HCEC 1CT (cell line): Measurements from ENCODE around the gene TRPM2.
"Not testable (repeated sequence)": the region's sequence is repeated elsewhere in the genome, so short reads cannot be mapped to it uniquely, and the experiment has no call there.

Experiments used
- DNase-seq: peaks from one replicate; pipeline ENCODE4 v3.0.0-alpha.2; 2017

Gene TRPM2

DNA sequence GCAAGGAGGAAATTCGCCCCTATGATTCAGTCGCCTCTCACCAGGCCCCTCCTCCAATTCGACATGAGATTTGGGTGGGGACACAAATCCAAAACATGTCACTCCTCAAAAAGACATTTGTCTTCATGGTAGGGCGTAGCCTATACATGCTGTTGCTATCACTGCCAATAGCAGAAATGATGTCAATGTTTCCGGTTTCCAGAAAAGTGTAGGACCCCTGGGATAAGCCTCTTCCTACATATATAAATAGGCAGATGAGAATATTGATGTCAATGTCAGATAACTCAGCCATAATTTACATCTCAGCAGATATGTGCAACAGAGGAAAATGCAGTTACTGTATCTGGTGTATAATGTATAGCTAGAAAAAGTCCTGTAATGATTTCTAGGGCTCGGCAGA lies 118.6 kb downstream of the TRPM2 start:
- DNase-seq: no peak

DNA sequence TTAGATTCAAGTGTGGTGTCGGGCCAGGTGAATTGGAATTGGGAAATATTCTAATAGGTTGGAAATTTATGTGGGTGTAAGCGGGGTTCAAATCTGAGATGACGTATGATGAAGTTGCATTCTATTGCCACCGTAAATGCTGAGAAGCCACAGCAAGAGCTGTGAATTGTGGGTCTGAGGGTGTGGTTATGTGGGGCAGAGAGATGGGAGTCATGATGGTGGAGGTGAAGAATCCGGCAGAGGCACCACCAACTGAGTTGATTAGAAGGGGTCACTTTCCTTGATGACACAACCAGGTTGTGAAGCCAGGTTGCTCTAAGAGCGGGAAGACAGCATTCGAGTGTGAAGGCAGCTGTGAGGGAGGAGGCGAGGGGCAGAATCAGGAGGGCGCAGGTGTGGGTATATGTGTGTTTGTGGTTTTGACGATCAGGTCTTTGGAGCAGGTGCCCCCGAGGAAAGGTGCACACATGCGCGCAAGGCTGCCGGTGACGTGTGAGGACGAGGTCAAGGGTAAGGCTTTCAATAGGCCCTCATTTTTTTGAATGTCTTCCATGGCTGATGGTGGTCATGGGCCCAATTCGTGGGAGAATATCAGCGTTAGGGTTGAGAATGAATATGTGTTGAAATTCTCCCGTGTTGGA lies 120.6 kb downstream of the TRPM2 start:
- no peak for DNase-seq

DNA sequence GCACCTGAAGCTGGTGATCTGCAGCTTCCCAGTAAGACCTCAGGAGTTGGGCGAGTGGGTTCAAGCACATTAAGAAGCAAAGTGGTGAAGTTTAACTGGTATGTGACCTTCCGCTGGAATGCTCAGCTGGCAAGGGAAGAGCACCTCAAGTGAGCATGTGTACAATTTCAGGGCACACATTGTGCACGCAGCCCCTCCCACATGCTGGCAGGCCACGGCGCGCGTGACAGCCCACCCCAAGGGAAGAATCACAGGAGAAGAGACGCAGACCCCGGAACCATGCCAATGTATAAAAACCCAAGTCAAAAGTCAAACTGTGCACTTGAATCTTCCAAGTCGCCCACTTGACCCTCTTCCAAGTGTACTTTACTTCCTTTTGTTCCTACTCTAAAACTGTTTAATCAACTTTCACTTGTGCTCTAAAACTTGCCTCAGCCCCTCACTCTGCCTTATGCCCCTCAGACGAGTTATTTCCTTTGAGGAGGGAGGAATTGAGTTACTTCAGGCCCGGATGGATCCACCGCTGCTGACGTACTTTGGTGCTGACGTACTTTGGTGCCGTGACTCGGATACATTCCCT lies 121.9 kb downstream of the TRPM2 start:
- no peak for DNase-seq

DNA sequence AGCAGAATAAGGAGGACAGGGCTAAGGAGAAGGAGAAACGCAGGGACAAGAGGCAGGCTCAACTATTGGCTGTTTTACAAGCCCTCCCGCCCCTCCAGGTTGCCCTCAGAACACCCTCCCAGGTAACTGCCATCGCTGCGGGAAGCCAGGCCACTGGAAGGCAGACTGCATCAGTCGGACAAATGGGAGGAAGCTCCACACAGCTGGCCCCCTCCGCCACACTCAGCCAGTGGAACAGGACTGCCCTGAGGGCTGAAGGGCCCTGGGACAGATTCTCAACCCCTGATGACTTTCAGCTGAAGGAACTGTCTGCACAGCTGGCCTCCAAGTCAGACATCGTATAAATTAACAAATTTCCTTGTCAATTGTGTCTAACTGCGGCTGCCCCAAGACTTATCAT lies 123.7 kb downstream of the TRPM2 start:
- DNase-seq: no peak

DNA sequence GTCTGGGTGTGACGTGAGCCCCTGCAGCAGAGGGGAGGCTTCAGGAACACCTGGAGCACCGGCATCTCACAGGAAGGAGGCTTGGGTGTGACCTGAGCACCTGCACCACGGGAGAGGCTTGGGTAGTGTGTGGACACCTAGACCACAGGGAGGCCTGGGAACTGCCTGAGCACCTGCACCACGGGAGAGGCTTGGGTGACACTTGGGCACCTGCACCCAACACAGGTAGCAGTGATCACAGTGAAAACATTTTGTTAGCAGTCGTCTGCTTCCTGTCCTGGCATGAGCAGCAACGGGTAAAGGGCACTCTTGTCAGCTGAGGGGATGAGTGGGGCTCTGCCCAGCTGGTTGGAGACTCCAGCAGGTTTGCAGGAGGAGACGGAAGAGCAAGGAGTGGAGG lies 124.3 kb downstream of the TRPM2 start:
- no peak for DNase-seq

DNA sequence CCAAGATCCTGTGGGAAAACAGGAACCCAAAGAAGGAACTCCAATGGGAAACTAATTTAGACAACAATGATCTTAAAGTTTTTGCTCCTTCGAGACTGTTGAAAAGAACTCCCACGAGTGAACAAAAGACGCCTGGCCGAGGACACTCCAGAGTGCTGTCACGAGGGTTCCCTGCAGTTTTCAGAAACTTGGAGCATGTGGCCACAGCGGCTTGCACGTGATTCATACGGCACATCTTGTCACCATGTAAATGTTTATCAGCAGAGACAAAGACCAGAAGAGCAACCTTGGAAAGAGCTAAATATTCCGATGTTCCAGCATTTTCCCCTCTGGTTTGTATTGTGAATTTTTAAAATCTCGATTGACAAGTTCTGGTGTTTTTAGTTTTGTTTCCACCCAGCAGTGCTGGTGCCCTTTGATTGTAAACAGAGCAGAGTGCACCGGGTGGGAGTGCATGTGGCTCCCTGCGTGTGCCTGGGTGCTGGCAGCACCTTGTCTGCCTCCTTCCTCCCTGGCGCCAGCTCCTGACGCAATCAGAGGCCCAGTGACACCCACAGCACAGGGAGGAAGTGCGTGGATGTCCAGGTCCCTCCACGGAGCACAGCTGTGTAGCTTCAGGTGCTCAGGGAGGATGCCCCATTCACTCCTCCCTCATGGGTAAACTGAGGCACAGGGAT lies 124.8 kb downstream of the TRPM2 start:
- DNase-seq: no peak

DNA sequence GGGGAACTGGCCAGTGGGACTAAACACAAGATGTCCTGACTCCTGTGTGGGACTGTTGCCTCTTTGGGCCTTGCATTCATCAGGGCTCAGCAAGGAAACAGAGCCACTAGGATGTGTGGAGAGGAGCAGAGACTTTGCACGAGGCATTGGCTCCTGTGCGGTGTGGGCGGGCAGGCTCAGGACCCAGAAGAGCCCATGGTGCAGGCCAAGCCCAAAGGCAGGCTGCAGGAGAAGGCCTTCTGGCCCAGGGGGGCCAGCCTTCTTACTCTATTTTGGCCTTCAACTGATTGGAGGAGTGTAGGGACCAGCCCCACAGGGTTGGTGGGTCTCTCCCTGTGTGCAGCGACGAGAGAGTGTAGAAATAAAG lies 125.4 kb downstream of the TRPM2 start:
- DNase-seq: no peak

DNA sequence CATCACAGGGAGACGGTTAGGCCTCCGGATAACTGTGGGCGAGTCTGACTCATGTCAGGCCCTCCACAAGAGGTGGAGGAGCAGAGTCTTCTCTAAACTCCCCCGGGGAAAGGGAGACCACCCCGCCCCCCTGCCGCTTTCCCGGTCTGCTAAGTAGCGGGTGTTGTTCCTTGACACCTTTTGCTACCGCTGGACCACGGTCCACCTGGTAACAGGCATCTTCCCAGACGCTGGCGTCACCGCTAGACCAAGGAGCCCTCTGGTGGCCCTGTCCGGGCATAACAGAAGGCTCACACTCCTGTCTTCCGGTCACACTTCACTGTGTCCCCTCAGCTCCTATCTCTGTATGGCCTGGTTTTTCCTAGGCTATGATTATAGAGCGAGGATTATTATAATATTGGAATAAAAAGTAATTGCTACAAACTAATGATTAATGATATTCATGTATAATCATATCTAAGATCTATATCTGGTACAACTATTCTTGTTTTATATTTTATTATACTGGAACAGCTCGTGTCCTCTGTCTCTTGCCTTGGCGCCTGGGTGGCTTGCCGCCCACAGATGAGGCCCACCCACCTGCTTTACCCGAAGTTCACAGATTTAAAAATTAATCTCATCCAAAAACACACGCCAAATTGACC lies 126.3 kb downstream of the TRPM2 start:
- DNase-seq: not testable (repeated sequence)

DNA sequence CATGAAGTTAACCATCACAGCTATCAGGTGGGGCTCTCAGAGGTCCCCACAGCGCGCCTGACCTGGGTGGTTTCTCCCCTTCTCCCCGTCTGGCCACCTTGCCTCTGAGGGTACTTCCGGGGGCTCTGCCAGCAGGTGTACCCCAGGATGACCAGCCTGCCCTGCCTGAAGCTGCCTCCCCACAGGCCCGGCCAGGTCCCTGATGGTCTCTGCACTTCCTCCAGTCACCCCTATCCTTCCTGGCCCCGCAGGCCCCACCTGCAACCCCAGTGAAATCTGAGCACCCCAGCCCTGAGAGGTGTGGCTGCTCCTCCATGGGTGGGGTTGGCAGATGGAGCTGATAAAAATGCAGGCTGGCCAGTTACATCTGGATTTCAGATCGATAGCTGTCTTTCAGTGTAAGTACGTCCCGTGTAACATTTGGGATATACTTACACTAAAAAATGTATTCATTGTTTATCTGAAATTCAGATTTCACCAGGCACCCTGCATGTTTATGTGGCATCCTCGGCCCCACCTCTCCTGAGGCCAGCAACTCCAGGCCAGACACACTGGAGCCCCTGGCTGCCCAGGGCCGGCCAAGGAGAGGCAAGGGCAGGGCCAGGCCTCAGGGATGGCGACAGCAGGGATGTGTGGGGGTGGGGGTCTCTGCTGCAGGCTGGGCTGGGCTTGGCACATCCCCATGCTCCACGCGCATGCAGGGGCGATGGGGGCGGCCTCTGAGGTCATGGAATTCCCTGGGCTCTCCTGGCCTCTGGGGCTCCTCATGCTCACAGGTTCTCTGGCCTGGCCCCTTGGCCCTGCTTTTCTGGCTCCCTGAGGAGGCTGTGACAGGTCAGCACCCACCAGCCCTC lies 127.0 kb downstream of the TRPM2 start:
- no peak for DNase-seq

DNA sequence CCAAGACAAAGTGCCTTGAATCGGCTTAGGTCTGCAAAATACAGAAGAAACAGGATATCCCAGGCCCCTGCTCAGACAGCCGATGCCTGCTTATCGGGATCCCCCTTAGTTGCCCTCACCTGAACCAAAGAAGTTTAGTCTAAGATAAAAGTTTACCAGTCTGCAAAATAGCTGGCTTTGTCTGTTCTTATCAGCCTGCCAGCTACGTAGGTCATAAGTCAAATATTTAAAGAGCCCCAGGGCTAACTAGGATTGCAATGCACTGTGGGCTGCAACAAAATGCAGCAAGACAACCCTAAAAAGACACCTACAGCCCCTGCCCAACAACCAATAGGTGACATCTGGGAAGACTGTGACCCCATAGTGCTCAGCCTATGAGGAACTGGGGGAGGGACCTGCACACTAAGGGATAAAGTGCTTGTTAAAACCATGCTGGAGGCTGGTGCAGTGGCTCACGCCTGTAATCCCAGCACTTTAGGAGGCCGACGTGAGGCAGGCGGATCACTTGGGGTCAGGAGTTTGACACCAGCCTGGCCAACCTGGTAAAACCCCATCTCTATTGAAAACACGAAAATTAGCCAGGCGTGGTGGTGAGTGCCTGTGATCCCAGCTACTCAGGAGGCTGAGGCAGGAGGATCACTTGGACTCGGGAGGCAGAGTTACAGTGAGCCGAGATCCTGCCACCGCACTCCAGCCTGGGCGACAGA lies 129.3 kb downstream of the TRPM2 start:
- DNase-seq: no peak

DNA sequence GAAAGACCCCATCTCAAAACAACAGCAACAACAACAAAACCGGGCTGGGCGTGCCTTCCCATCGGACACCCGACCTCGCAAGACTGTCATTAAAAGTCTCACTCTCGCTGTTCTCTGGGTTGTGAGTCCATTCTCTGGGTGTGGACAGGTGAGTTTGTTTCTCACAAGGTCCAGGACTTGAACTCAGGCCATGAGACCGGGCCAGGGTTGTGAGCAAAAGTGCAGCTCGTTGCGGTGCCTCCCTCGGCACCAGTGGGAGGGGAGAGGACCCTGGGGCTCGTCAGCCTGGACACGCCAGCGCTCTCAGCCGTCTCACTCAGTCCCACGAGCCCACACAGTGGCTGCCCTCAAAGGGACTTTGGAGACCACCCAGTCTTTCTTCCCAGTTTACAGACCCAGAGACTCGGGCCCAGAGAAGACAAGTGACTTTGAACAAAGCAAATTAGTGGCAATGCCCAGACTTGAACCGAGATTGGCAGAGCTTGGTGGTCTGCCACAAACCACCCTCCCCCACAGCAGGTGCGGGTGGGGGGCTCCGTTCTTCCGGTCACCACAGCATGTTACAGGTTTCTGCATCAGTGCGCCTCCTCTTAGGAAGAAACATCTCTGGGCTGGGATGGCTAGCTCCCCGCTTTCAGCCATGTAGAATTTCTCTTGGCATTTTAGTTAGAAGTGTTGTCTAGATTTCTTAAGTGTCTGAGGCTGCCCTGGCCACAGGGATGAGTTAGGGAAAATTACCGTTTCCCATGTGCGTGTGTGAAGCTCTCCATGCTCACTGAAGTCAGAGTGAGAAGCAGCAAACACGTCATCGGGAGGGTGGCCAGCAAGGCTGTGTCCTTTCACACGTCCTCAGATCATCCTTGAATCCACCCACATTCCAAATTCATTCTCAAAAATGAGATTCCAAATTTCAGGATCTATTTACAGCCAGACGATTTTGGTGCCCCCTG lies 130.1 kb downstream of the TRPM2 start:
- no peak for DNase-seq

DNA sequence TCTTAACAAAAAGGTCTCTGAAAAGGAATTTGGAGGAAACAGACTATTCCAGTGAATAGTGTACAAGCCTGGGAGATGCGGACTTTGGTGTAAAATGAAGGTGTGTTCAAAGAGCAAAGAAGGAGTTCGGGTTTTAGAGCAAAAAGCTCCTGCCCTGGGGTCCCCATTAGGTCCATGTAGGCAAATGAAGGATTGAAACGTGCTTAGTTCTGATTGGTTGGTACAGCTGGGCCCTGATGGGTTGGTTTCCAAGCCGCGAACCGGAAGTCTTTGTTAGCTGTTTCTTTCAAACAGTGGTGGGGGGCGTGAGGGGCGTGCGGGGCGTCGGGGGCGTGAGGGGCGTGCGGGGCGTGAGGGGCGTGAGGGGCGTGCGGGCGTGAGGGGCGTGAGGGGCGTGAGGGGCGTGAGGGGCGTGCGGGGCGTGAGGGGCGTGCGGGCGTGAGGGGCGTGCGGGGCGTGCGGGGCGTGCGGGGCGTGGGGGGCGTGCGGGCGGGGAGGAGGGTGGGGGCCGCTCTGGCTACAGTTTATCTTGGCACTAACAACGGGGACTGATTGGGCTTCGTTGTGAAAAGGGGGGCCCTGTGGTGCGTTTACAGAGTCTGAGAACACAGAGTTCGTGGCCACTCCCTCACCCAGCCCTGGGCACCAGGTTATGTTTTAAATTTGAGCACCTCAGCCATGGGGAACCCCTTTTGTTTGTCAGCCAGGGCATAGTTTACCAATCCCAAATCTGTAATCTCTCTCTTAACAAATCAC lies 131.3 kb downstream of the TRPM2 start:
- DNase-seq: no peak

DNA sequence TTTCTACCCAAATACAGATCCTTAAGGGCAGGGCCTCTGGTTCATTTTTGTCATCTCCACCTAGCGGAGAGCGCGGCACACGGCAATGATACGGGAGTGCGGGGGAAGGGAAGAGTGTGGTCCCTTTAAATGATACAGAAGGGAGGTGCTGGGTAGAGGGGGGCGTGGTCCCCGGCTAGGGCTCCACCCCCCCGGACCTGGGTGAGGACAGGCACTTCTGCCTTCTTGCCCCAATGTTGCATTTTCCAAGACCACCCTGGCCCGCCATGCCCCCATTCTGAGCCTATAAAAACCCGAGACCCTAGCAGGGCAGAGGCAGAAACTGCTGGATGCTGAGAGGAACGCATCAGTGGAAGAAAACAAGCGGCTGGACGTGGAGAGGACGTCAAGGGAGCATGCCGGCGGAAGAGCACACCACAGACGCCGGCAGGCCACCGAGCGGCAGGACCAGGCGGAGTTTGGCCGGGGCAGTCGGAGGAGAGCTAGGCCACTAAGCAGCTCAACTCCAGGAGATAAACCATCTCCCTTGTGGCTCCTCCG lies 131.9 kb downstream of the TRPM2 start:
- peak; percentile 35 for DNase-seq

DNA sequence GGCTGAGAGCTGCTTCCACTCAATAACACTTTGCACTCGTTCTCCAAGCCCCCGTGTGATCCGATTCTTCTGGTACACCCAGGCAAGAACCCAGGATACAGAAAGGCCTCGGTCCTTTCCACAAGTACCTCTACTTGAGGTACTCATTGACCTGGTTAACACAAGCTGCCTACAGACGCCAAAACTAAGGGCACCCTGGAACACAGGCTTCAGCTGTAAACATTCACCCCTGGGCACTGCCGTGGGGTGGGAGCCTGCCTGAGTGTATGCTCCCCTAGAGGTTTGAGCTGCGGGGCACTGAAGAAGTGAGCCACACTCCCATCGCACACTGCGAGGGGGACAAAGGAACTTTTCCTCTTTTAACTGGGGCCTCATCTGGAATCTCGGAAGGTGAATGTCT lies 132.4 kb downstream of the TRPM2 start:
- no peak for DNase-seq

DNA sequence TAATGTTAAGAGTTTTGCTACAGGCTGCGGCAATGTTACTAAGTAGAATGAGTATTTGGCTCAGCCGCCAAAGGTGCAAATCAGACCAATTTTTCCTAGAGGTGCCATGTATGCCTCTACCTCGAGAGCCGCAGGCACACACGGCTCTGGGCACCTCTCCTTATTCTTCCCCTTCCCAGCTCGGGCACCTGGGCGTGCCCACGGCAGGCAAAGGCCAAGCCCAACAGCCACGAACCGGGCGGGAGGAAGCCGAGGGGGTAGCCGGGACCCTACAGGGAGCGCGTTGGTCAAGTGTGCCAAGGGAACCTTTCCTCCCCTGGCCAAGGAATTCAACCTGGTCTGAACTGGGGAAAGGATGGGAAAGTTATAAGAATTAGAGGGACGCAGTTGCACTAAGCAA lies 132.9 kb downstream of the TRPM2 start:
- no peak for DNase-seq

DNA sequence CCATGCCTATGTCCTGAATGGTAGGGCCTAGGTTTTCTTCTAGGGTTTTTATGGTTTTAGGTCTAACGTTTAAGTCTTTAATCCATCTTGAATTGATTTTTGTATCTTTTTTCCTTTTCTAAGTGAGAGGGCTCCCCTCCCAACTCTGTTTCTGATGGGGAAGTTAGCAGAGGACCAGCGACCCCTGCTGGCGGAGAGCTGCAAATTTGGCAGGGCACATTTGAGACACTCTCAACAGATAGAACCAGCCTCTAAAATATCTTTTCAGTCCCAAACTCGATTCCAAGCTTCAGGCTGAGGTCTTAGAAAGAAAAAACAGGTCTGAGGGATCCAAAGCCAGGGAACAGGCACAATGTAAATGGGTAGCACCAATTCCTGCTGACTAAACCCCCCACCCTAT lies 134.4 kb downstream of the TRPM2 start:
- DNase-seq: peak; percentile 22

DNA sequence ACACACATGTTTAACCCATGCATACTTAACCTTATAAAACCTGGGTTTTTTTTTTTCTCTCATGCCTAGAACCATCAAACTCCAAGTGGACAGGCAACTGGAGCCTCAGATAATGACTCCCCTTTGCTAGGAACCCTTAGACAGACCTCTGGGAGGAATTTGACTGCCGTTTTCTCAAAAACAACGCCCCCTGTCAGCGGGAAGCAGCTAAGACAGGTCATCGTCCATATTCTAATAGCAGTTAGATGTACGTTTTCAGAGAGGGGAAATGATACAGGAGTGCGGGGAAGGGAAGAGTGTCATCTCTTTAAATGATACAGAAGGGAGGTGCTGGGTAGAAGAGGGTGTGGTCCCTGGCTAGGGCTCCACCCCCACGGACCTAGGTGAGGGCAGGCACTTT lies 136.5 kb downstream of the TRPM2 start:
- DNase-seq: no peak

DNA sequence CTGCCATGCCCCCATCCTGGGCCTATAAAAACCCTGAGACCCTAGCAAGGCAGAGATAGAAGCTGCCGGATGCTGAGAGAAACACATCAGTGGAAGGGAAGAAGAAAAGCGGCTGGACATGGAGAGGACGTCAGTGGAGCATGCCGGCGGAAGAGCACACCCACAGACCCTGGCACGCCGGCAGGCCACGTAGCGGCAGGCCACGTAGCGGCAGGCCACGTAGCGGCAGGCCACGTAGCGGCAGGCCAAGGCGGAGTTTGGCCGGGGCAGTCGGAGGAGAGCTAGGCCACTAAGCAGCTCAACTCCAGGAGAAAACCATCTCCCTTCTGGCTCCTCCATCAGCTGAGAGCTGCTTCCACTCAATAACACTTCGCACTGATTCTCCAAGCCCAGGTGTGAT lies 137.0 kb downstream of the TRPM2 start:
- DNase-seq: no peak

DNA sequence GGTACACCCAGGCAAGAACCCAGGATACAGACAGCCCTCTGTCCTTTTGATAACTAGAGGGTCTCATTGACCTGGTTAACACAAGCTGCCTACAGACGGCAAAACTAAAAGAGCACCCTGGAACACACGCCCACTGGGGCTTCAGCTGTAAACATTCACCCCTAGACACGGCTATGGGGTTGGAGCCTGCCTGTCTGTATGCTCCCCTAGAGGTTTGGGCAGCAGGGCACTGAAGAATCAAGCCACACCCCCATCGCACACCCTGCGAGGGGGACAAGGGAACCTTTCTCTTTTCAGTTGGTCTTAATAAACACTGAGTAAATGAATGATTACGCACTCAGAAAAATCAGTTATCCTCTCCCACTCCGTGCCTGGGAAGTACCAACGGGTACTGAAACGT lies 137.4 kb downstream of the TRPM2 start:
- no peak for DNase-seq
